HepG2 (cell line): ENCODE results near the gene PARK7. TPM values are rescaled to one million over a fixed set of nuclear protein-coding genes. Genes with fewer than 3 reads are reported as not detected.

Source experiments
- ASH2L ChIP-seq: fragments of 300-600, 200-600 bp; sonication (generic); IDR thresholded peaks from 2 replicates; pipeline ENCODE4 v1.7.0; 2017; ENCODE audit warnings: low read depth, mild to moderate bottlenecking, moderate library complexity, mixed read lengths, low read length; ENCODE audit not compliant: insufficient read length
- CBX5 ChIP-seq: sonication (generic); formaldehyde crosslinking; IDR thresholded peaks from 2 replicates; pipeline ENCODE4 v1.4.0; 2020; ENCODE audit warnings: missing genetic modification reagents, borderline replicate concordance
- CEBPB ChIP-seq: IDR thresholded peaks from 2 replicates; pipeline ENCODE4 v1.6.1; 2011; ENCODE audit warnings: low read depth, low read length, improper control_type of control experiment, borderline replicate concordance
- DPF2 ChIP-seq: sonication (generic); formaldehyde crosslinking; IDR thresholded peaks from 2 replicates; pipeline ENCODE4 v1.4.0; 2020; ENCODE audit warnings: mild to moderate bottlenecking, low read depth, missing genetic modification reagents, borderline replicate concordance
- IKZF1 ChIP-seq: fragments of 450-650 bp; IDR thresholded peaks from 2 replicates; pipeline ENCODE4 v1.7.1; 2016
- JUNB ChIP-seq: sonication (generic); formaldehyde crosslinking; IDR thresholded peaks from 2 replicates; pipeline ENCODE4 v1.8.0; 2022; ENCODE audit warnings: missing genetic modification reagents, mild to moderate bottlenecking, borderline replicate concordance
- KMT2A ChIP-seq: sonication (generic); formaldehyde crosslinking; IDR thresholded peaks from 2 replicates; pipeline ENCODE4 v1.4.0; 2020; ENCODE audit warnings: missing genetic modification reagents
- NBN ChIP-seq: fragments of 450-650 bp; conservative IDR thresholded peaks from 2 replicates; pipeline ENCODE4 v1.6.1; 2017
- NFKB2 ChIP-seq: sonication (generic); formaldehyde crosslinking; IDR thresholded peaks from 2 replicates; pipeline ENCODE4 v1.4.0; 2020; ENCODE audit warnings: missing genetic modification reagents, borderline replicate concordance
- PBX3 ChIP-seq: sonication (generic); formaldehyde crosslinking; IDR thresholded peaks from 2 replicates; pipeline ENCODE4 v1.8.1; 2023; ENCODE audit warnings: missing genetic modification reagents, inconsistent platforms, borderline replicate concordance
- PITX1 ChIP-seq: sonication (generic); formaldehyde crosslinking; IDR thresholded peaks from 2 replicates; pipeline ENCODE4 v1.5.1; 2020; ENCODE audit warnings: mild to moderate bottlenecking, missing genetic modification reagents
- RXRA ChIP-seq: sonication (generic); formaldehyde crosslinking; IDR thresholded peaks from 2 replicates; pipeline ENCODE4 v1.5.1; 2020; ENCODE audit warnings: missing genetic modification reagents
- STAT5B ChIP-seq: sonication (generic); formaldehyde crosslinking; IDR thresholded peaks from 2 replicates; pipeline ENCODE4 v1.4.0; 2020; ENCODE audit warnings: missing genetic modification reagents
- SUZ12 ChIP-seq: fragments of 150-350 bp; IDR thresholded peaks from 2 replicates; pipeline ENCODE4 v1.6.1; 2014; ENCODE audit warnings: low read depth, low read length
- U2AF1 ChIP-seq: fragments of 200-400 bp; formaldehyde crosslinking; optimal IDR thresholded peaks from 2 replicates; pipeline ENCODE3; 2017; ENCODE audit warnings: mild to moderate bottlenecking, low read depth, low read length
- ZBTB7A ChIP-seq: sonication (generic); formaldehyde crosslinking; IDR thresholded peaks from 2 replicates; pipeline ENCODE4 v1.8.0; 2022; ENCODE audit warnings: mild to moderate bottlenecking, missing genetic modification reagents
- ZNF207 ChIP-seq: fragments of 450-650 bp; IDR thresholded peaks from 2 replicates; pipeline ENCODE4 v1.6.1; 2016; ENCODE audit warnings: antibody characterized with exemption, borderline replicate concordance
- ZNF253 ChIP-seq: sonication (generic); formaldehyde crosslinking; IDR thresholded peaks from 2 replicates; pipeline ENCODE4 v1.8.0; 2022; ENCODE audit warnings: mild to moderate bottlenecking, missing genetic modification reagents, borderline replicate concordance
- ZNF317 ChIP-seq: sonication (generic); formaldehyde crosslinking; IDR thresholded peaks from 2 replicates; pipeline ENCODE4 v1.5.0; 2020; ENCODE audit warnings: mild to moderate bottlenecking, missing genetic modification reagents
- ZNF431 ChIP-seq: sonication (generic); formaldehyde crosslinking; IDR thresholded peaks from 2 replicates; pipeline ENCODE4 v1.9.0; 2022; ENCODE audit warnings: missing genetic modification reagents, low read depth, mild to moderate bottlenecking, borderline replicate concordance
- ZNF501 ChIP-seq: sonication (generic); formaldehyde crosslinking; IDR thresholded peaks from 2 replicates; pipeline ENCODE4 v1.5.1; 2020; ENCODE audit warnings: mild to moderate bottlenecking, moderate library complexity, missing genetic modification reagents
- ZNF512 ChIP-seq: sonication (generic); formaldehyde crosslinking; IDR thresholded peaks from 2 replicates; pipeline ENCODE4 v1.4.0; 2020; ENCODE audit warnings: mild to moderate bottlenecking, missing genetic modification reagents
- ZNF552 ChIP-seq: sonication (generic); formaldehyde crosslinking; IDR thresholded peaks from 2 replicates; pipeline ENCODE4 v1.9.0; 2022; ENCODE audit warnings: missing genetic modification reagents, mild to moderate bottlenecking, borderline replicate concordance
- ZNF577 ChIP-seq: sonication (generic); formaldehyde crosslinking; IDR thresholded peaks from 2 replicates; pipeline ENCODE4 v1.4.0; 2020; ENCODE audit warnings: mild to moderate bottlenecking, low read depth, missing genetic modification reagents, borderline replicate concordance
- ZNF607 ChIP-seq: sonication (generic); formaldehyde crosslinking; IDR thresholded peaks from 2 replicates; pipeline ENCODE4 v1.5.1; 2020; ENCODE audit warnings: missing genetic modification reagents, mild to moderate bottlenecking, borderline replicate concordance
- ZNF878 ChIP-seq: sonication (generic); formaldehyde crosslinking; IDR thresholded peaks from 2 replicates; pipeline ENCODE4 v1.8.1; 2023; ENCODE audit warnings: mild to moderate bottlenecking, missing genetic modification reagents, moderate library complexity
- polyA plus RNA-seq, 8 experiments: library from polyadenylated mRNA; depleted of rRNA in 3 of 8; stranded (reverse) in 7 of 8; unstranded in 1 of 8; fragments of >200 nt; fragmentation: Illumina TruSeq in 4 of 8; extraction: Trizol in 4 of 8; gene quantifications; 2 replicates each; pipeline versions ENCODE4 v1.2.1 to v1.2.3, GENCODE V29; 2011 to 2016; ENCODE audit warnings: low read depth in 4 of 8, missing spikeins in 1 of 8, mixed read lengths in 1 of 8; ENCODE audit not compliant: insufficient read depth in 1 of 8
- total RNA-seq, 5 experiments: library from RNA; depleted of rRNA; stranded (reverse); fragments of >200 nt; fragmentation: Illumina TruSeq; extraction: Trizol; gene quantifications; 2 replicates each; pipeline ENCODE4 v1.2.3, GENCODE V29; 2016; ENCODE audit warnings: low read depth in 1 of 5

The PARK7 gene
- total and polyA plus RNA-seq, 2 of the 13 experiments (the other 11 are each of a cell fraction or from before 2014, with no cell fraction given) = 212 to 296 TPM

GRCh38 chr1:8026976-8027747 is 65.7 kb downstream of the PARK7 start (continued):
- TF ChIP-seq NFKB2 (CRISPR knock-in tag) (peak; percentile 66; the same call in 1 of the 2 replicates), ZNF607 (CRISPR knock-in tag) (peak; percentile 77), IKZF1 (0 out of 2 replicates have a peak, but pooled peaks have one; percentile 56), CEBPB (peak; percentile 96), JUNB (CRISPR knock-in tag) (peak; percentile 29; the same call in 1 of the 2 replicates), ZNF431 (CRISPR knock-in tag) (peak; percentile 66; the same call in 1 of the 2 replicates), ZNF207 (0 out of 2 replicates have a peak, but pooled peaks have one; percentile 89), ASH2L (no peak), U2AF1 (peak; percentile 22), PITX1 (CRISPR knock-in tag) (peak; percentile 95), SUZ12 (no peak), ZNF878 (CRISPR knock-in tag) (peak; percentile 78), KMT2A (CRISPR knock-in tag) (no peak), ZNF253 (CRISPR knock-in tag) (no peak), ZNF501 (peak; percentile 79), ZBTB7A (CRISPR knock-in tag) (no peak), CBX5 (CRISPR knock-in tag) (peak; percentile 43; the same call in 1 of the 2 replicates), RXRA (CRISPR knock-in tag) (peak; percentile 98), DPF2 (peak; percentile 1; the same call in 1 of the 2 replicates), ZNF512 (CRISPR knock-in tag) (no peak), PBX3 (CRISPR knock-in tag) (no peak), STAT5B (CRISPR knock-in tag) (no peak), ZNF317 (CRISPR knock-in tag) (0 out of 2 replicates have a peak, but pooled peaks have one; percentile 8), ZNF552 (CRISPR knock-in tag) (peak; percentile 67; the same call in 1 of the 2 replicates), ZNF577 (CRISPR knock-in tag) (no peak), NBN (0 out of 2 replicates have a peak, but pooled peaks have one; percentile 77)
